H1 (cell line): ENCODE data around the gene CYP27C1.

Experiments used
- CHD2 ChIP-seq: IDR thresholded peaks from 2 replicates; pipeline ENCODE4 v1.6.1; 2012; ENCODE audit warnings: low read length, improper control_type of control experiment
- TF ChIP-seq, protein P1 (sequence below): IDR thresholded peaks from 2 replicates; pipeline ENCODE4 v1.6.1; 2012; ENCODE audit warnings: inconsistent platforms

DNA sequence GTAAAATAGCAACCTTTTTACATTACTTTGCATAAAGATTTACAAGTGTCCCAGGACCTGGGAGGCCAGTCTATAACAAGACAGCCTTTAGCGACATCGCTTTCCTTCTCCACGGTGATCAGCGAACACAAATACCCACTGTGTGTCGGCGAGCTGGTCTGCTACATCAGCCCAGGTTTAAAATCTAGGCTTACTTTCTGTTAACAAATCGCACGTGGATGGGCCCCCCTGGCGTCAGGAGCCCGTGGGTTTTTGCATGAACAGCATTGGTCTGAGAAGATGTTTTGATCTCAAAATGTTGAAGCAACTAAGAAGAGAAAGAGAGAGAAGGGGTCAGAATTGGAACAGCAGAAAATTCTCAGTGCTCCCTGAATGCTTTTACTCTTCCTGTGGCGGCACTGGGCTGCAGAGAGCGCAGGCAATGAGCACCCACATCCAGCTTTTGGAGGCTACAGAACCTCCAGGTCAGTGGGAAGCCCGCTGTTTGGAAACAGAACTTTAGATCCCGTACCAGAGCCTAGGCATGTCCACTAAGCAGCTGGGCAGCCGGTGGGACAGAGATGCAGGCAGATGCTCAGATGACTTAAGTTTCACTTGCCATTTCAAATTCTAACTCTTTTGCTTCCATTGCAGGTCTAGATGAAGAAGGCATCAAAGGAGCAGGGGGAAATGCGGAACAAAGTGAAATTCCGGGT, 32.9 kb downstream of the CYP27C1 start:
- TF ChIP-seq, protein P1, sequence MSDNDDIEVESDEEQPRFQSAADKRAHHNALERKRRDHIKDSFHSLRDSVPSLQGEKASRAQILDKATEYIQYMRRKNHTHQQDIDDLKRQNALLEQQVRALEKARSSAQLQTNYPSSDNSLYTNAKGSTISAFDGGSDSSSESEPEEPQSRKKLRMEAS = no peak
- TF ChIP-seq CHD2 = no peak
